Renal pelvis (tissue), 4 donors: ENCODE results near the gene FBXL4. TPM values are rescaled to one million over a fixed set of nuclear protein-coding genes. Genes with fewer than 3 reads are reported as not detected.

Source experiments
- DNase-seq: peaks from one replicate; pipeline ENCODE4 v3.0.0-alpha.2; 2013
- polyA plus RNA-seq, 3 donors: library from polyadenylated mRNA; unstranded; fragments of 120-200 nt; gene quantifications; one replicate each; pipeline ENCODE4 v1.2.1, GENCODE V29; 2013; ENCODE audit not compliant: insufficient read length in 3 of 3

The FBXL4 gene
- polyA plus RNA-seq, 3 donors: 22.1 to 28.2 (median 24.1) TPM

DNA sequence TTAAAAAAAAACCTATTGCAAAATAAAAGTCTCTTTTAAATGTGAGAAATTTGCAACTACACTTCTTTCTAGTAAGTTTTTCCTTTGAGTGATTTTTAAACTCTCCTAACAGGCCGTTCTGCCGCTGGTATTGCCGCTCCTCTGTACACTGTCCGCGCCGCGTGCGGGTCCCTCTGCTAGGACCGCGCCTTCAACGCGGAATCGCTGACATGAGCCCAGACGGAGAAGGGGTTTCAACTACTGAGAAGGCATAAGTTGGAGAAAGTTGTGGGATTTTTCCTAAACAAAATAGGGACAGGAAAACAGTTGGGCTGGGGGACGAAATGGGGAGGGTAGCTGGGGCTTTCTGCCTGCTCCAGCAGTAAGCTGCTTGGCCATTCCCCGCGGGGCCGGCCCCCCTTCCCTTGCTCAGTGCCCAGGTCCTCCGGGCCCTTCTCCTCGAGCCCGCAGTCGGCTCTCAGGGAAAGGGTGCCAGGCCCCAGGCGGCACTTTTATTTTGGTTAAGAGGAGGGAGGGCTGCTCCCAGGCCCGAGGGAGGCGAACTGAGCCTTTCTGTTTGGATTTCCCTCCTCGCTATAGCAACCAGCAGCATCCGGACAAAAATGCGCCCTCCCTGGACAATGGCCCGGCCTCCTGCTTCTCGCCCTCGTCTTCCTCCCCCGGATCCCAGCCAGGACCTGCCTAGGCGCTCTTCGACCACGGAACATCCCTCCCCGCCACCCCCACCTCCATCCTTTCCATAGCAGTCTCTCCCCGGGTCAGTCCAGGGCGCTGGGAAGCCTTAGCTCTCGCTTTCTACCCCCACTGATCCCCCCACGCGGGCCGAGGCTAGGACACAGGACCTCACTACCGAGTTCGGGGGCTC, 120.2 kb downstream of the FBXL4 start:
- DNase-seq: no peak

DNA sequence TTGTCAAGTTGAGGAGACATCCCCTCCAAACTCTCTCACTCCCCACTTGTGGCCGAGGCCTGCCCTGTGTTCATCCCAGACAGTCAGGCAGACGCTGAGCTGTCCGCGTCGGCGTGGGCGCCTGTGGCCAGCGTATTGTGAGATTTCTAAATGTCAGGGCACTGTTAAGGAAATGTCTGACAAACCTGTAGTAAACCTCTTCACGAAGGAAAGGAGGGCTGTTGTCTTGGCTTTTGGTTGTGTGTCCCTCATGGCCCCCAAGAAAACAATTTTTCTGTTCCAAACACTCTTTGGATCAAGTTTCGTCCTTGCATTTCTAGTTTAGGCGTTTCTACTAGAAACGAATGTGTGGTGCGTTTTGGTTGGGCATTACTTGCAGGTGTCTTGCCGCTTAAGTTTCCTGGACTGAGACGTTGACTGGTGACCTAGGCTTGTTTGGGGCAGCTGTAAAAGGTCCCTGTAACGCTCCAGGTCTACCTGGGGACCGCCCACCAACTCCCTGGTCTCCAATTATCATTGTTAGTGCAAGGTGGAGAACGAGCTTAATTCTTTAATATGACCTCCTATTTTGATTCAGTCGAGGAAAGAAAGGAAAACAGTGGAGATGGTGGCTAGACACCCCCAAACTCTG, 122.0 kb downstream of the FBXL4 start:
- DNase-seq: no peak

DNA sequence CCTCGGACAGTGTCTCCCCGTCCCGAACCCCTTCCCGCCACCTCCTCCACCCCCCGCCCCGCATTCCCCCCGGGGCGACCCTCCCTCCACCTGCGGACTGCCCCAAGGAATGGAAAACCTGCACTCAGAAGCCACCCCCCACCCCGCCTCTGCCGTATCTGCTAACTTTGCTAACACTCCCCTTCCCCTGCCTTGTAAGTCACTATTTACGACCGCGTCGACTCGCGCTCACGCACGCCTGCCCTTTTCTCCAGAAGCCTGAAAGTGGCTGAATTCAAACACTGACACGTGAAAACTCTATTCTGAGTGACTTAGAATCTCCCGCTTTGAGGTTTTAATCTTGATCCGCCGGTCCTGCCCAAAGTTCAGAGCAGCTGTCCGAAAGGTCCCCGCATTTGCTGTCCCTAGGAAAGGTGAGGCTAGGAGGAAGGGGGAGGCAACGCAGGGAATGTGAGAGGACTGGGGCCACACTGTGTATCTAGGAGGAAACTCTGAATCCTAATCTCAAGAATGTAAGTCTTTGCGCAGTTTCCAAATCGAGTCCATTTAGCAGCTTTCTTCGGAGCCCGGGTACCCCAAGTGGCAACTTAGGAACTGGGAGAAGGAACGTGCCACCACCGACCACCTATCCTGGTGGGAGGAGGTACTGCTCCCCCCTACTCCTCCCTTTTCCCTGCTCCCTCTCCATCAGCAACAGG, 122.7 kb downstream of the FBXL4 start:
- no peak for DNase-seq

DNA sequence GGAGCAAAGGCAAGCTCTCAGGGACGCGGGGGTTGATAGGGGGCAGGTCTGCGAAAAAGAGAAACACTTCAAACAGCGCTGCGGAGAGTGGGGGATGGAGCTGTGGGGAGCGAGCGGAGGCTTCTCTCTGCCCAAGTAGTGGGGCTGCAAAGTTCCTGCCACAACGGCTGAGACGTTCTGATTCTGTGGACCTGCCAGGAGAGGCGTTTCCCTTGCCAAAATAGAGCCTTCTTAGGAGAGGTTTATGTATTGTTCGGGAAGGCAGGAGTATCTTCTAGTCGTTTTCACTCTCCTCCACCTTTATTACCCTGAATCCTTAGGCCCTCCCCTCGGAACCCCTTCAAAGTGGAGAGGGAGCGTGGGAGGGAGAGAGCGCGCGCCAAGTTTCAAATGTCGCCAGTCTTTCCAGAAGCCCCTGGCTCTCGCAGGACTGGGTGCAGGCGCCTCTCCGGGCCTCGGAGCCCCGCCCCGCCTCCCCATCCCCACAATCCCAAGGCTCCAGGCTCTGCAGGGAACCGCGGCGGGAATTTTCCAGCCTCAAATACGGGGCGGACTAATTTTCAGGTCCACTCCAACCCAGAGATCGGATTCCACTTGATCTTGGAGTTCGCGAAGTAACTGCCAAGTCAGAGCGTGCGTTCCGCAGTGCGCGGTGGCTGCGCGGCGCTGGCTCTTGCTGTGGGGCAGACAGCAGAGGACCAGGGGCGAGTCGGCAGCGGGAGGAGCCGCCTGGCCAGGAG, 123.4 kb downstream of the FBXL4 start:
- DNase-seq: no peak

DNA sequence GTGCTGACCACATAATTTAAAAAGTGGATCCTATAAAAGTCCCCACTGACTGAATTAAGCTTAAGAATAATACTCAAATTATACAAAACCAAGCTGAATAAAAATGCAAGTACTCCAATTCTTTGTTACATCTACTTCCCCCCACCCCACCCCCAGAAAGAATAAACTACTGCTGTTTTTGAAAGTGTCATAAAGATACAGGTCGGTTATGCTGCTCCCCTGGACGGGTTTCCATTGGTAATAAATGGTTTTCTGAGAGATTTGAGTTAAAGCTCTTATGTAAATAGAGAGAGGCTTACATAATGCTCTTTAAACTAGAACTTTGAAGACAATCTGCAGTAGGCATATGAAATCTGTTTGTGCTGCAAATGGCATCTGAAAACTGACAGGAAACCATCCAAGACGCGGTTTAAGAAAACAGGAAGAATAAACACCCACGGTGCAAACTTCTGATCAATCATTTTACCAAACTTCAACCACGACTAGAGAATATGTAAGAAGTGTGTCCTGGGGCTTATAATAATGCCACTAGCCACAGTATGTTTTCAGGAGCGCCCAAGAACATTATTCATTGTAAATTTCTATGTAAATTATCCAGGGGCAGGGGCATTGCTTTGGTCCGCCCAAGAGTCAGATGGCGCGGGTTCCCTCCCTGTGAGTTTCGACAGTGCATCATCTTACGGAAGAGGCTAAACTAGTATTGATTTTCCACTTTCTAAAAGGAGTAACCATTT, 124.2 kb downstream of the FBXL4 start:
- no peak for DNase-seq

DNA sequence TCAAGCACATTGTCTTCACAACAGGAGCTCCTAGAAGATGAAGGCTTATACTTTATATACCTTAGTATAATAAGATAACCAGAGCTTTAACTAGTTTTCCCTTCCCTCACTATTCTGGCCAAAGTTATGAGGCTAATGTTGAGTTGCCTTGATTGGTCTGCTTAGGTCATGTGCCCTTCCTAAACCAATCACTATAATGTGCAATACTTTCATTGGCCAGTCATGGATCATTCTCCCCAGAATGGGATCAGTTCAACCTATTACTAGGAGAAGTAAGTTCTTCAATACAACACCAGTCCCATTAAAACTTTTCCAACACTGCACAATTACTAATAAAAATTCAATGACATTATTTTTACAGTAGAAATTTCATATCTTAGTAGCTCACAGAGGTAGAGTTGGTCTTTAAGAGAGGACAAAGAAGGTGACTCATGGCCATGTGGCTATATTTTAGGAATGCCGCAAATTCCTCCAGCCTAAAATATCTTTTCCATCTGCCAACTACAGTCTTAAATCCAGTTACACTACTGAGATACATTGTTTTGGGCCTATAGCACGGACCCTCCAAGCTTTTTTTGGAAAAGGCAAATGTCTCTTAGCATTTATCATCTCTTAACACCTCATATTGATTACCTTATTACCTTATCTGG, 125.9 kb downstream of the FBXL4 start:
- DNase-seq: no peak

Other genes starting within 250 kb of the FBXL4 start
- under 1 TPM; 0.07 to 0.16 (median 0.10) TPM for gene POU3F2, start 113.4 kb downstream of the FBXL4 start, polyA plus RNA-seq